ENCODE data around the gene TMIGD1. TPM values are rescaled to one million over a fixed set of nuclear protein-coding genes. Genes with fewer than 3 reads are reported as not detected.

TMIGD1 gene
- total and polyA plus RNA-seq, 2 of the 13 experiments (the other 11 are each of a cell fraction or from before 2014, with no cell fraction given), result not detected

DNA sequence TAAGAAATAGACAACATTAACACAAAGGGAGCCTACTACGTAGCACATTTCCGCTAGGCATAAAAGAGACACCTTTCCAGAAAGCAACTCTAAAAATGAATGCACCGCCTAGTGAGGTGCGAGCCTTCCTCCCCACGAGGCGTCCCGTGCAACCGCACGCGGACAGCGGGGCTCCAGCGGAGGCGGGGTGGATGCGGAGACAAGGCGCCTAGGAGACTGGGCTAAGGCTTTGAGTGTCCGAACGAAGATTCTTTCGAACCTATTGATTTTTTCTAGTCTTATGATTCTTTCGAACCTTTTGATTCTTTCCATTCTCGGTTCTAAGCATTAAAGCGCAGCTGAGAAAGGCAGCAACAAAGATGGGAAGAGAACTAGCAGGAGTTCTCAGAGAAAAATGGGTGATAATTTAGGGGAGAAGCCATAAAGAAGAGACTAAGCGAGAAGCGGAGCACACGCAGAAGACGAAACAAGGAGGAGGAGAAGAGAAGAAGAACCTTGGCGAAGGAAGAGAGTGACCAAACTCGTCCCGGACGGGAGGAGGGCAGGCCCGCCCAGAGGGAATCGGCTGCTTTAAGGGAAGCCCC, 44.5 kb upstream of the TMIGD1 start (continued):
- TF ChIP-seq SNRNP70 (IDR thresholded peaks at IDR 0.05; ENCODE audit: low read depth, low read length), result no peak
- TF ChIP-seq, protein P1, sequence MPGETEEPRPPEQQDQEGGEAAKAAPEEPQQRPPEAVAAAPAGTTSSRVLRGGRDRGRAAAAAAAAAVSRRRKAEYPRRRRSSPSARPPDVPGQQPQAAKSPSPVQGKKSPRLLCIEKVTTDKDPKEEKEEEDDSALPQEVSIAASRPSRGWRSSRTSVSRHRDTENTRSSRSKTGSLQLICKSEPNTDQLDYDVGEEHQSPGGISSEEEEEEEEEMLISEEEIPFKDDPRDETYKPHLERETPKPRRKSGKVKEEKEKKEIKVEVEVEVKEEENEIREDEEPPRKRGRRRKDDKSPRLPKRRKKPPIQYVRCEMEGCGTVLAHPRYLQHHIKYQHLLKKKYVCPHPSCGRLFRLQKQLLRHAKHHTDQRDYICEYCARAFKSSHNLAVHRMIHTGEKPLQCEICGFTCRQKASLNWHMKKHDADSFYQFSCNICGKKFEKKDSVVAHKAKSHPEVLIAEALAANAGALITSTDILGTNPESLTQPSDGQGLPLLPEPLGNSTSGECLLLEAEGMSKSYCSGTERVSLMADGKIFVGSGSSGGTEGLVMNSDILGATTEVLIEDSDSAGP (CRISPR knock-in tag; IDR thresholded peaks at IDR 0.05; ENCODE audit: borderline replicate concordance), result peak; percentile 100; the same call in 1 of the 2 replicates
- TF ChIP-seq ZNF83 (CRISPR knock-in tag; IDR thresholded peaks at IDR 0.05; ENCODE audit: borderline replicate concordance), result peak; percentile 80; the same call in 1 of the 2 replicates
- TF ChIP-seq ZNF775 (CRISPR knock-in tag; IDR thresholded peaks at IDR 0.05; ENCODE audit: borderline replicate concordance), result peak; percentile 69; the same call in 1 of the 2 replicates
- TF ChIP-seq, protein P2, sequence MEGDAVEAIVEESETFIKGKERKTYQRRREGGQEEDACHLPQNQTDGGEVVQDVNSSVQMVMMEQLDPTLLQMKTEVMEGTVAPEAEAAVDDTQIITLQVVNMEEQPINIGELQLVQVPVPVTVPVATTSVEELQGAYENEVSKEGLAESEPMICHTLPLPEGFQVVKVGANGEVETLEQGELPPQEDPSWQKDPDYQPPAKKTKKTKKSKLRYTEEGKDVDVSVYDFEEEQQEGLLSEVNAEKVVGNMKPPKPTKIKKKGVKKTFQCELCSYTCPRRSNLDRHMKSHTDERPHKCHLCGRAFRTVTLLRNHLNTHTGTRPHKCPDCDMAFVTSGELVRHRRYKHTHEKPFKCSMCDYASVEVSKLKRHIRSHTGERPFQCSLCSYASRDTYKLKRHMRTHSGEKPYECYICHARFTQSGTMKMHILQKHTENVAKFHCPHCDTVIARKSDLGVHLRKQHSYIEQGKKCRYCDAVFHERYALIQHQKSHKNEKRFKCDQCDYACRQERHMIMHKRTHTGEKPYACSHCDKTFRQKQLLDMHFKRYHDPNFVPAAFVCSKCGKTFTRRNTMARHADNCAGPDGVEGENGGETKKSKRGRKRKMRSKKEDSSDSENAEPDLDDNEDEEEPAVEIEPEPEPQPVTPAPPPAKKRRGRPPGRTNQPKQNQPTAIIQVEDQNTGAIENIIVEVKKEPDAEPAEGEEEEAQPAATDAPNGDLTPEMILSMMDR (CRISPR knock-in tag; IDR thresholded peaks at IDR 0.05), result 0 out of 2 replicates have a peak, but pooled peaks have one; percentile 3
- peak; percentile 42 for TF ChIP-seq GATAD2A (CRISPR knock-in tag; IDR thresholded peaks at IDR 0.05)
- no peak for TF ChIP-seq PHF21A (CRISPR knock-in tag; IDR thresholded peaks at IDR 0.05)
- TF ChIP-seq, protein P3, sequence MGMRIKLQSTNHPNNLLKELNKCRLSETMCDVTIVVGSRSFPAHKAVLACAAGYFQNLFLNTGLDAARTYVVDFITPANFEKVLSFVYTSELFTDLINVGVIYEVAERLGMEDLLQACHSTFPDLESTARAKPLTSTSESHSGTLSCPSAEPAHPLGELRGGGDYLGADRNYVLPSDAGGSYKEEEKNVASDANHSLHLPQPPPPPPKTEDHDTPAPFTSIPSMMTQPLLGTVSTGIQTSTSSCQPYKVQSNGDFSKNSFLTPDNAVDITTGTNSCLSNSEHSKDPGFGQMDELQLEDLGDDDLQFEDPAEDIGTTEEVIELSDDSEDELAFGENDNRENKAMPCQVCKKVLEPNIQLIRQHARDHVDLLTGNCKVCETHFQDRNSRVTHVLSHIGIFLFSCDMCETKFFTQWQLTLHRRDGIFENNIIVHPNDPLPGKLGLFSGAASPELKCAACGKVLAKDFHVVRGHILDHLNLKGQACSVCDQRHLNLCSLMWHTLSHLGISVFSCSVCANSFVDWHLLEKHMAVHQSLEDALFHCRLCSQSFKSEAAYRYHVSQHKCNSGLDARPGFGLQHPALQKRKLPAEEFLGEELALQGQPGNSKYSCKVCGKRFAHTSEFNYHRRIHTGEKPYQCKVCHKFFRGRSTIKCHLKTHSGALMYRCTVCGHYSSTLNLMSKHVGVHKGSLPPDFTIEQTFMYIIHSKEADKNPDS (CRISPR knock-in tag; IDR thresholded peaks at IDR 0.05), result no peak
- TF ChIP-seq ZNF256 (CRISPR knock-in tag; conservative IDR thresholded peaks at IDR 0.05), result 0 out of 2 replicates have a peak, but pooled peaks have one; percentile 61
- TF ChIP-seq, protein P4, sequence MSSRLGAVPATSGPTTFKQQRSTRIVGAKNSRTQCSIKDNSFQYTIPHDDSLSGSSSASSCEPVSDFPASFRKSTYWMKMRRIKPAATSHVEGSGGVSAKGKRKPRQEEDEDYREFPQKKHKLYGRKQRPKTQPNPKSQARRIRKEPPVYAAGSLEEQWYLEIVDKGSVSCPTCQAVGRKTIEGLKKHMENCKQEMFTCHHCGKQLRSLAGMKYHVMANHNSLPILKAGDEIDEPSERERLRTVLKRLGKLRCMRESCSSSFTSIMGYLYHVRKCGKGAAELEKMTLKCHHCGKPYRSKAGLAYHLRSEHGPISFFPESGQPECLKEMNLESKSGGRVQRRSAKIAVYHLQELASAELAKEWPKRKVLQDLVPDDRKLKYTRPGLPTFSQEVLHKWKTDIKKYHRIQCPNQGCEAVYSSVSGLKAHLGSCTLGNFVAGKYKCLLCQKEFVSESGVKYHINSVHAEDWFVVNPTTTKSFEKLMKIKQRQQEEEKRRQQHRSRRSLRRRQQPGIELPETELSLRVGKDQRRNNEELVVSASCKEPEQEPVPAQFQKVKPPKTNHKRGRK (CRISPR knock-in tag; IDR thresholded peaks at IDR 0.05), result no peak
- TF ChIP-seq BCL6 (CRISPR knock-in tag; IDR thresholded peaks at IDR 0.05), result peak; percentile 2; the same call in 1 of the 2 replicates
- TF ChIP-seq, protein P5, sequence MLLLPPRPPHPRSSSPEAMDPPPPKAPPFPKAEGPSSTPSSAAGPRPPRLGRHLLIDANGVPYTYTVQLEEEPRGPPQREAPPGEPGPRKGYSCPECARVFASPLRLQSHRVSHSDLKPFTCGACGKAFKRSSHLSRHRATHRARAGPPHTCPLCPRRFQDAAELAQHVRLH (CRISPR knock-in tag; IDR thresholded peaks at IDR 0.05; ENCODE audit: borderline replicate concordance, low read depth), result no peak
- peak; percentile 88; the same call in 1 of the 2 replicates for TF ChIP-seq FLYWCH1 (CRISPR knock-in tag; IDR thresholded peaks at IDR 0.05)
- TF ChIP-seq ZNF761 (CRISPR knock-in tag; conservative IDR thresholded peaks at IDR 0.05), result peak; percentile 63; the same call in 1 of the 2 replicates
- TF ChIP-seq TSC22D2 (CRISPR knock-in tag; IDR thresholded peaks at IDR 0.05; ENCODE audit: borderline replicate concordance), result peak; percentile 36; the same call in 1 of the 2 replicates
- TF ChIP-seq NFATC3 (CRISPR knock-in tag; IDR thresholded peaks at IDR 0.05), result peak; percentile 91; the same call in 1 of the 2 replicates
- peak; percentile 63; the same call in 1 of the 2 replicates for TF ChIP-seq ZFP41 (CRISPR knock-in tag; IDR thresholded peaks at IDR 0.05; ENCODE audit: borderline replicate concordance)
- TF ChIP-seq ZNF557 (CRISPR knock-in tag; IDR thresholded peaks at IDR 0.05), result peak; percentile 79; the same call in 1 of the 2 replicates
- TF ChIP-seq ZNF746 (CRISPR knock-in tag; IDR thresholded peaks at IDR 0.05), result peak; percentile 16
- TF ChIP-seq ZNF564 (CRISPR knock-in tag; IDR thresholded peaks at IDR 0.05), result no peak
- TF ChIP-seq TEAD2 (CRISPR knock-in tag; IDR thresholded peaks at IDR 0.05), result 0 out of 2 replicates have a peak, but pooled peaks have one; percentile 50
